ENCODE results near the gene APOL5.
"Not testable (repeated sequence)": the region's sequence is repeated elsewhere in the genome, so short reads cannot be mapped to it uniquely, and the experiment has no call there.

The APOL5 gene

DNA sequence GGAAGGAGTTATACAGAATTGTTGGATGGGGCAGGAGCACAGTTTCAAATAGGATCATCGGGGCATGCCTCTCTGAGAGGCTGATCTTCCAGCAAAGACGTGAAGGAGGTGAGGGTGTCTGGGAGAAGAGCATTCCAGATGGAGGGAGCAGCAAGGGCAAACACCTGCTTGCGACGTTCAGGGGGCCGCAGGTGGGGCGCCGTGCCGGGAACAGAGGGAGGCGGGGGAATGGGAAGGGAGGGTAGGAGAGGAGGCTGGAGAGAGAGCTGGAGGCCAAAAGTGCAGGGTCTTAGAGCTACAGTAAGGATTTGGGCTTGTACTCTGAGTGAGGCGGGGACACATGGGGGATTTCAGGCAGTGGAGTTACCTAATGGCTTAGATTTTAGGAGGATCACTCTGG lies 13.6 kb downstream of the APOL5 start:
- WGBS (ENCODE audit: insufficient coverage, insufficient read length): no CpG with 5 or more reads among the region's 10 CpGs
- Histone ChIP-seq H3K9me3 (ENCODE audit: control insufficient read depth, insufficient read depth, low read length) (no peaks in the 10 kb centered on the region), H3K4me1 (ENCODE audit: control insufficient read depth, insufficient read depth, low read length) (no peaks in the 10 kb centered on the region), H3K27me3 (ENCODE audit: control insufficient read depth, insufficient read depth, low read length) (no peaks in the 10 kb centered on the region), H3K27ac (ENCODE audit: low read length) (no peak overlapping the region), H3K36me3 (ENCODE audit: control insufficient read depth, insufficient read depth, low read length) (no peaks in the 10 kb centered on the region), H3K4me3 (ENCODE audit: low read length) (no peak overlapping the region)
- no peak for DNase-seq (ENCODE audit: low read depth, low spot score)

DNA sequence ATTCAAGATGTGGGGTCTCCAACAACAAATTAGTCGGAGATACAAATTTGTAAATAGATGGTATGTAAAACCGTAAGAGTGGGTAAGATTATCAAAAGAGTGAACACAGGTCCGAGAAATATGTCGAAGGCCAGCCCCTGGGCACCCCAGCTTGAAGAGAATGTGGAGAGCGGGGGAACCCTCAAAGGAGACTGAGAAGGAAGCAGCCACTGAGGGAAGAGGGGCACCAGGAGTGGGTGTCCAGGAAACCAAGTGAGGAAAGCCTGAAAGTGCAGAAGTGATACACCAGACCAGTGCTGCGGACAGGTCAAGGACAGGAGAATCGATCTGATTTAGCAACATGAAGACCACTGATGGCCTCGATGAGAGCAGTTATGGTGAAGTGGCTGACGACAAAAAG lies 14.4 kb downstream of the APOL5 start:
- no CpG with 5 or more reads among the region's 9 CpGs for WGBS (ENCODE audit: insufficient coverage, insufficient read length)

DNA sequence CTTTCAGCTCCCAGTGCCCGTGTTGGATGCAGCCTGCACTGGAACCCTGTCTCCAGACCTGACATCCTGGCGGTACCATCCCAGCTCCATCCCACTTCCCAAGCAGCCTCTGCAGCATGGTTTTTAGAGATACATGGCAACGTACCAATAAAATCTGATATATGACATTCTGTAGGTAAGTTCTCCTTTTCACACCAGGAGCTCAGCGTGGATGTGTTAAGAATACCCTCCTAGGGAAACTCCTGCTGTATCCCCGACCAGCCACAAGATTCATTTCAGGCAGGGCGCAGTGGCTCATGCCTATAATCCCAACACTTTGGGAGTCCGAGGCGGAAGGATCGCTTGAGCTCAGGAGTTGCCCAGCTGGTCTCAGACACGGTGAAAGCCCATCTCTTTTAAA lies 15.4 kb downstream of the APOL5 start:
- H3K27ac ChIP-seq (ENCODE audit: low read length): no peak overlapping the region

More for the DNA sequence above, 14.4 kb downstream of the APOL5 start:
- no peak overlapping the region for H3K4me3 ChIP-seq (ENCODE audit: low read length)
- no peaks in the 10 kb centered on the region for H3K9me3 ChIP-seq (ENCODE audit: control insufficient read depth, insufficient read depth, low read length)
- no peak overlapping the region for H3K27ac ChIP-seq (ENCODE audit: low read length)
- no peaks in the 10 kb centered on the region for H3K27me3 ChIP-seq (ENCODE audit: control insufficient read depth, insufficient read depth, low read length)
- no peaks in the 10 kb centered on the region for H3K4me1 ChIP-seq (ENCODE audit: control insufficient read depth, insufficient read depth, low read length)
- no peaks in the 10 kb centered on the region for H3K36me3 ChIP-seq (ENCODE audit: control insufficient read depth, insufficient read depth, low read length)
- no peak for DNase-seq (ENCODE audit: low read depth, low spot score)

DNA sequence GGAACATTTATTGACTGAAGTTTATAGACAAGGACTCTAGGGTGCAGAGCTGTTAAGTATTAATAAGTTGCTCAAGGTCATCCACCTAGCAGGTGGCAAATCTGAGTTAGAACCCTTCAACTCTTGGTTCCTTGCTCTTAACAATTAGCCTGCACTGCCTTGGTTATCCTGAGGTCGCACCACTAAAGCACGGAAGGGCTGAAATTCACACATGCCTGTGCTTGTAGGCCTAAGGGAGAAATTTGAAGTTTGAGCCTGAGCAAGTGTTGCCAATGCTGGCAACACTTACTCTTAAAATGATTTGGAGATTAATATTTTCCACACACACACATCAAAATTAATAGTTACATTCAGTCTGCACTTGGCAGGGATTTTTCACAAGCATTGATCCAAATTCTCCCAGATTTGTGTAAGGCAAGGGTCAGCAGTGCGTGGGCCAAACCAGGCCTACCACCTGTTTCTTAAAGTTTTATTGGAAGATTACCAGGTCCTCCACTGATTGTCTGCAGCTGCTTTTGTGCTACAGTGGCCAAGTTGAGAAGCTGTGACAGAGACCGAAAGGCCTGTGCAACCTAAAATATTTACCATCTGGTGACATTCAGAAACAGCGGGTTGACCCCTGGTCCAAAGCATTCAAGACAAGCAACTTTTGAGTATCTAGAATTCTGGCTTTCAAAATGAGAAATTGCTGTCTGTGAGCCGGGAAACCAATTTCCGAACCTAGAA lies 16.3 kb downstream of the APOL5 start:
- Histone ChIP-seq H3K36me3 (ENCODE audit: control insufficient read depth, insufficient read depth, low read length) (no peaks in the 10 kb centered on the region), H3K4me1 (ENCODE audit: control insufficient read depth, insufficient read depth, low read length) (no peaks in the 10 kb centered on the region), H3K4me3 (ENCODE audit: low read length) (no peak overlapping the region), H3K27ac (ENCODE audit: low read length) (no peak overlapping the region), H3K27me3 (ENCODE audit: control insufficient read depth, insufficient read depth, low read length) (no peaks in the 10 kb centered on the region), H3K9me3 (ENCODE audit: control insufficient read depth, insufficient read depth, low read length) (no peaks in the 10 kb centered on the region)
- no peak for DNase-seq (ENCODE audit: low read depth, low spot score)
- no CpG with 5 or more reads among the region's 7 CpGs for WGBS (ENCODE audit: insufficient coverage, insufficient read length)

More for the DNA sequence above, 15.4 kb downstream of the APOL5 start:
- Histone ChIP-seq H3K4me1 (ENCODE audit: control insufficient read depth, insufficient read depth, low read length) (no peaks in the 10 kb centered on the region), H3K36me3 (ENCODE audit: control insufficient read depth, insufficient read depth, low read length) (no peaks in the 10 kb centered on the region), H3K9me3 (ENCODE audit: control insufficient read depth, insufficient read depth, low read length) (no peaks in the 10 kb centered on the region), H3K27me3 (ENCODE audit: control insufficient read depth, insufficient read depth, low read length) (no peaks in the 10 kb centered on the region), H3K4me3 (ENCODE audit: low read length) (no peak overlapping the region)
- DNase-seq (ENCODE audit: low read depth, low spot score): no peak
- WGBS (ENCODE audit: insufficient coverage, insufficient read length): no CpG with 5 or more reads among the region's 10 CpGs

DNA sequence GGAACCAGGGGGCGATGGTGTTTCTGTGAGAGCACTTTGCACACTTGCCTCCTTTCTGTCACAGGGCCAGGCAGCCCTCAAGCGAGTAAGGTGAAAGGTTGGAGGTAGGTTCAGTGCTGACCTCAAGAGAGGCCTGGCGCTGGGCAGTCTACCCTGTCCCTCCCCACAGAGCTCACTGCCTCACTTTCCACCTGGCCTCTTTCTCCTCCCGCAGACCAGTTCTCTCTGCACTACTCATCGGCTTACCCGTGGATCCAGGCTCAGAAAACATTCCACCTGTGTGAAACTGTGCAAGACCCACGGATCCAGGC lies 16.8 kb downstream of the APOL5 start:
- Histone ChIP-seq H3K27me3 (ENCODE audit: control insufficient read depth, insufficient read depth, low read length) (no peaks in the 10 kb centered on the region), H3K4me1 (ENCODE audit: control insufficient read depth, insufficient read depth, low read length) (no peaks in the 10 kb centered on the region), H3K27ac (ENCODE audit: low read length) (no peak overlapping the region), H3K4me3 (ENCODE audit: low read length) (no peak overlapping the region), H3K9me3 (ENCODE audit: control insufficient read depth, insufficient read depth, low read length) (no peaks in the 10 kb centered on the region), H3K36me3 (ENCODE audit: control insufficient read depth, insufficient read depth, low read length) (no peaks in the 10 kb centered on the region)
- DNase-seq (ENCODE audit: low read depth, low spot score): no peak
- no CpG with 5 or more reads among the region's 7 CpGs for WGBS (ENCODE audit: insufficient coverage, insufficient read length)

DNA sequence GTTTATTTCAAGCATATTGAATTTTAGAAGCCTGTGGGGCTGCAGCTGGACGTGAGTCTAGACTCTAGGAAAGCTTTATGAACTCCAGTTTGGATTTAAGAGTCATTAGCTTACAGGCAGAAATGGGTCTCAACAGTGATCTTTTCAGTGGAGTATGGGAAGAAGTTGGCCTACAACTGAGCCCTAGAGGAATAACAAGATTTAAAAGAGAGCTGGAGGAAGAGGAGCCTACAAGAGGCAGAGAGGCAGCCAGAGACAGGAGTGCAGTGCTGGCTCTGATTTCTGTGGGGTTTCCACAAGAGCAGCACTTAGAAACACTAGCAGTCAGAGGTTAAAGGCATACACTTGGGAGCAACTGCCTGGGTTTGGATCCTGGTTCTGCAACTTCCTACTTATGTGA lies 17.9 kb downstream of the APOL5 start:
- no peaks in the 10 kb centered on the region for H3K4me1 ChIP-seq (ENCODE audit: control insufficient read depth, insufficient read depth, low read length)
- no peak overlapping the region for H3K4me3 ChIP-seq (ENCODE audit: low read length)
- H3K27me3 ChIP-seq (ENCODE audit: control insufficient read depth, insufficient read depth, low read length): no peaks in the 10 kb centered on the region
- DNase-seq (ENCODE audit: low read depth, low spot score): no peak
- no peak overlapping the region for H3K27ac ChIP-seq (ENCODE audit: low read length)
- no CpG with 5 or more reads among the region's 1 CpG for WGBS (ENCODE audit: insufficient coverage, insufficient read length)
- no peaks in the 10 kb centered on the region for H3K9me3 ChIP-seq (ENCODE audit: control insufficient read depth, insufficient read depth, low read length)
- no peaks in the 10 kb centered on the region for H3K36me3 ChIP-seq (ENCODE audit: control insufficient read depth, insufficient read depth, low read length)

DNA sequence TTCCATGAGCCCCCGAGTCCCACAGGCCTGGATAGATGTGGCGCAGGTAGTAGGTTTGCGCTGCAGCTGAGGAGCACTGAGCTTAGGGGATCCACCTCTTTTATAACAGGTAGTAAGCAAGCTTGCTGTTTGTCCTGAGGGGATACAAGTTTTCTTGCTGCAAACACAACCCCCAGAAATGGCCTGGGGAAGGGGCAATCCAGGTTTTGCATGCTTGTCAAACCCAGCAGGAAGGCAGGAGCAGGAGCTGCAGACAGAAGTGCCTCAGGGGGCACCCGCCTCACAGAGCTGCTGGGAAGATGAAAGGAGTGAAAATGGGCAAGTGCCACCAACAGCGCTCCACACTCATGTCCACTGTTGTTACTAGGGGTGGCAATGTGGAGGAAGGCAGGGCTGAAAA lies 18.5 kb downstream of the APOL5 start:
- Histone ChIP-seq H3K27me3 (ENCODE audit: control insufficient read depth, insufficient read depth, low read length) (no peaks in the 10 kb centered on the region), H3K27ac (ENCODE audit: low read length) (no peak overlapping the region), H3K4me3 (ENCODE audit: low read length) (no peak overlapping the region), H3K4me1 (ENCODE audit: control insufficient read depth, insufficient read depth, low read length) (no peaks in the 10 kb centered on the region), H3K9me3 (ENCODE audit: control insufficient read depth, insufficient read depth, low read length) (no peaks in the 10 kb centered on the region), H3K36me3 (ENCODE audit: control insufficient read depth, insufficient read depth, low read length) (no peaks in the 10 kb centered on the region)
- no peak for DNase-seq (ENCODE audit: low read depth, low spot score)
- no CpG with 5 or more reads among the region's 5 CpGs for WGBS (ENCODE audit: insufficient coverage, insufficient read length)

DNA sequence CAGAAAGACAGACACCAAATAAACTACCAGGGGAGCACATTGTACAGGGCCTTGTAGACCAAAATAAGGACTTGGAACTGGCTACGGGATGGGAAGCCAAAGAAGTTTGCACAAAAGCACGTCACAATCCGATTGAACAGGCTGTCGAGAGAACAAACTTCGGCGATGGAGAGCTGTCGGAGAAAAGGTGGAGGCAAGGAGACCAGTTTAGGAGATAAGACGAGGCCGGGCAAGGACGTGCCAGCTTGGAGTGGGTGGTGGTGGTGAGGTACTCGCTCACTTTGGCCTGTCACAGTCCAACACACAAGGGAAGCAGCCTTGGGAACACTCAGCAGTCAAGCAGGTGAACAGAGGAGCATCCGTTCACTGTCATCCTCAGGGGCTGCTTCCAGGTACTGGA lies 19.0 kb downstream of the APOL5 start:
- Histone ChIP-seq H3K36me3 (ENCODE audit: control insufficient read depth, insufficient read depth, low read length) (no peaks in the 10 kb centered on the region), H3K27ac (ENCODE audit: low read length) (no peak overlapping the region), H3K9me3 (ENCODE audit: control insufficient read depth, insufficient read depth, low read length) (no peaks in the 10 kb centered on the region), H3K4me3 (ENCODE audit: low read length) (no peak overlapping the region), H3K4me1 (ENCODE audit: control insufficient read depth, insufficient read depth, low read length) (no peaks in the 10 kb centered on the region), H3K27me3 (ENCODE audit: control insufficient read depth, insufficient read depth, low read length) (no peaks in the 10 kb centered on the region)
- DNase-seq (ENCODE audit: low read depth, low spot score): no peak
- WGBS (ENCODE audit: insufficient coverage, insufficient read length): no CpG with 5 or more reads among the region's 12 CpGs

DNA sequence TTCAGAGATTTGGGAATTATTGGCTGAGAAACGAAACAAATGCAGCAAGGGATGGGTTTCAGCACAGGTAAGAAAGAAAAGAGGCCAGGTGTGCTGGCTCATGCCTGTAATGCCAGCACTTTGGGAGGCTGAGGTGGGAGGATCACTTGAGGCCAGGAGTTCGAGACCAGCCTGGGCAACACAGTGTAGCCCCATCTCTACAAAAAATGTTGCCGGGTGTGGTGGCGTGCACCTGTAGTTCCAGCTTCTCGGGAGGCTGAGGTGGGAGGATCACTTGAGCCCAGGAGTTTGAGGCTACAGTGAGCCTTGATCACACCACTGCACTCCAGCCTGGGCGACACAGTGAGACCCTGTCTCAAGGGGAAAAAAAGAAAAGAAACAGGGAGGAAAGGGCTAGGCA lies 20.2 kb downstream of the APOL5 start:
- not testable (repeated sequence) for DNase-seq (ENCODE audit: low read depth, low spot score); H3K9me3 ChIP-seq (ENCODE audit: control insufficient read depth, insufficient read depth, low read length); H3K4me3 ChIP-seq (ENCODE audit: low read length); H3K4me1 ChIP-seq (ENCODE audit: control insufficient read depth, insufficient read depth, low read length); H3K27ac ChIP-seq (ENCODE audit: low read length); H3K27me3 ChIP-seq (ENCODE audit: control insufficient read depth, insufficient read depth, low read length); H3K36me3 ChIP-seq (ENCODE audit: control insufficient read depth, insufficient read depth, low read length)
- 100% methylated on average over 1 of the region's 6 CpGs for WGBS (ENCODE audit: insufficient coverage, insufficient read length)

DNA sequence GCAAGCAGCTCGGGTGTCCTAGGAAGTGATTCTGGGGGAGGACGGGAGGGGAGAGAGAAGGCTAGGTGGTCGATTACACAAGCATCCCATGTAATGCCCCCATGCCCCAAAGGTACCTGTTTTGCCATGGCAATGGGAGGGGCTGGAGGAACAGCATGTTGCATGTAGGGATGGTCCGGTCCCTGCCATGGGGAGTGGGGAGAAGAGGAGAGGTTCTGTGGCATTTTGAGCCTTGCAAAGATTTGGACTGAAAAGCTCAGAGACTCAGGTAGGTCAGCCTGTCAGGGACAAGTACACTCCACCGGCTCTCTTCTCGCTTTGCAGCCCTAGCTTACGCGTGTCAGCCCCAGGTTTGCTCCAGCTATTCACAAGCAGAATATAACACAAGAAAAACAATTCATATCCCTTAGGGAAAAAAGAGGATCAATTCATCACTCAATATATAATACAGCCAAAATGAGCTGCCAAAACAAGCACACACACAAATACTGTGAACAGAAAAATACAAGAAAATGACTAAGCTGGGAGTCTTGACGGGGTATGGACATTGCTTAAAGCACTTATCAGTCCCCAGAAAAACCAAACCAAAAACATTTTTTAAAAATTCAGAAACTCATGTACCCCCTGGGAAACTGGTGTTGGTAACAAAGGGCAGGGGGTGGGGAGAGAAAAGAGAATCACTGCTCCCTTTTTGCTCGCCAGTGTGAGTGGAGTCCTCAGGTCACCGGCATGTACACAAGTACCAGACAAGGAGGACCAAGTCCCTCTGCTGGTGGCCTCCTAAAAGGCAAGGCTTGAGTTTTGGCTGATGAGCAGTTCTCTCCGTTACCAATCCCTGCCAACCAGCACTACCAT lies 21.6 kb downstream of the APOL5 start:
- DNase-seq (ENCODE audit: low read depth, low spot score): no peak
- Histone ChIP-seq H3K4me1 (ENCODE audit: control insufficient read depth, insufficient read depth, low read length) (no peaks in the 10 kb centered on the region), H3K27me3 (ENCODE audit: control insufficient read depth, insufficient read depth, low read length) (no peaks in the 10 kb centered on the region), H3K27ac (ENCODE audit: low read length) (no peak overlapping the region), H3K36me3 (ENCODE audit: control insufficient read depth, insufficient read depth, low read length) (no peaks in the 10 kb centered on the region), H3K4me3 (ENCODE audit: low read length) (no peak overlapping the region), H3K9me3 (ENCODE audit: control insufficient read depth, insufficient read depth, low read length) (no peaks in the 10 kb centered on the region)
- WGBS (ENCODE audit: insufficient coverage, insufficient read length): no CpG with 5 or more reads among the region's 12 CpGs
